Myocyte (in vitro differentiated cells): ENCODE data around the gene AJAP1. TPM values are rescaled to one million over a fixed set of nuclear protein-coding genes. Genes with fewer than 3 reads are reported as not detected.
"Not testable (repeated sequence)": the region's sequence is repeated elsewhere in the genome, so short reads cannot be mapped to it uniquely, and the experiment has no call there.

Source experiments
- DNase-seq: peaks from one replicate; pipeline ENCODE4 v3.0.0-alpha.2; 2012; ENCODE audit warnings: low read depth
- polyA plus RNA-seq: library from polyadenylated mRNA; unstranded; fragments of >200 nt; gene quantifications from one replicate; pipeline ENCODE4 v1.2.1, GENCODE V29; 2012; ENCODE audit warnings: missing spikeins
- total RNA-seq: library from RNA; depleted of rRNA; stranded (reverse); fragments of >200 nt; gene quantifications from 2 replicates; pipeline ENCODE4 v1.2.3, GENCODE V29; 2014

Gene AJAP1
- not detected in 2 replicates for total RNA-seq
- not detected for polyA plus RNA-seq

DNA sequence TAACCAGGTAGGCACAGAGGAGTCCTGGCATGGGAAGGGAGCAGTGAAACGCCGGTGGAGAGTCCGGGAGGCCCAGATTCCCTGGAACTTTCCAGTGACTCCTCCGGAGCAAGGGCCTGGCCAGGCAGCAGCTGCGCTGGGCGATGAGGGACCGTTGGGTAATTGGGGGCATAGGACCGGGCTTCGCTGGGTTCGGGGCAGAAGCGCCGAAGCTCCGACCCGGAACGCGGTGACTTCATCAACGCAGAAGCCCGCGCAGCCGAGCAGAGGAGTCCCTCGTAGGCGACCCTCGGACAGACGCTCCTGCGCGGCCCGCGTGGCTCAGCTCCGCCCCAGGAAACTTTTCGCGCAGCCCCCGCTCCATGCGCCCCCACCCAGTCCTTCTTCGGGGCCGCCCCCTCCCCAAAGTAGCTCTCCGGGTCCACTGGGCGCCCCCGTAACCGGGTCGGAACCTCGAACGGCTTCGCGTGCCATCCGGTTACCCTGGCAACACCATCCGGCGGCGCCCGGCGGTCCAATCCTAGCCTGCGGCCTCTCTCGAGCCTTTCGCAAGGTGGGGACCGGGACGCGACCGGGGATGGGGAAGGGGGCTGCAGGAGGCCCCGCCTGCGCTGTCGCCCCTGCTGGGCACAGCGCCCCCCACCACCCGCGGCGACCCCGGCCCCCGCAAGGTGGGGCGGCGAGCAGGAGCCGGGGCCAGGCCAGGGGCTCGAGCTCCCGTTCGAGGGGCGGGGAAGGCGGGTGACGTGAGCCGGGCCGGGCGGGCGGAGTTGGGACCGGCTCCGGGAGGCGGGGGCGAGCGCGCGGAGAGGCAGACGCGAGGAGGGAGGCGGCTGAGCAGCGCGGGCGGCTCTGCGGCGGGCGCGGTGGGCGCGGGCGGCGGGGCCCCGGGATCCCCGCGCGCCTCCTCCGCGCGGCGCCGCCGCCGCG lies at the start of gene AJAP1:
Gene AJAP1, plus strand, starts transcription at position 814 of the 930 bp plus-strand sequence. CDS start 817 bp downstream, outside the sequence.
- DNase-seq = no peak

DNA sequence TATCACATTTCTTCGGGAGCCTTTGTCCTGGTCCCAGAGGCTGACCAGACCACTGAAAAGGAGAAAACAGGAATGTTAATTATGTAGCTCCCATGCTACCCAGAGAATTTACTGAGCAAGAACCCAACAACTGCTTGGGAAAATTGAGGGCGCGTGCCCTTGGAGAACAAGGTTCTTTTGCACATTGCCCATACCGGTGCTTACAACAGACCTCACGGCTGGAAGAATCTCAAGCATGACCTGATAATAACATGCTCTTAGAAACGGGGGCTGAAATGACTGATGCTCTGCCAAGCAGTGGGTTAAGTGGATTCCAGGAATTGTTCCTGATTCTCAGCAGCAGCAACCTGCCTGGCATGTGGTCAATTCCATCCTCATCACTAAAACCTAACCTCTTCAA lies 49.3 kb upstream of the AJAP1 start:
- DNase-seq = no peak

- no peak for DNase-seq
Measured at GRCh38 chr1:4611563-4612341, 42.7 kb upstream of the AJAP1 start.

DNA sequence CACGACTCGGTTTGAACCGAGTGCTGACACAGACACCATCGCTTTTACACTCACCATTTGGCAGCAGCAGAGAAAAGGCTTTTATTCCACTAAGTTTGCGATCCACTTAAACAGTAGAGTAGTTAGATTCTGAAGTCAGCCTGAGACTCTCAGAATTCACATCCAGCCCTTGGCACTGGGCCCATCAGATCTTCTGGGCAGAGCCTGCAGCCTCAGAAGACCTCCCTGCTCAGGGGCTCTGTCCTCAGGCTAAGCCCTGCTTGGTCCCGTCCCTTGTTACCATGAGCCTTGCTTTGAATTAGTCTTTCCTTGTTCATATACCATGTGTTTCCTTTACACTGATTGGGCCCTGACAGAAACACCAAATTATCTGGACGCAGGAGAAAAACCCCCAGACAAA lies 41.4 kb upstream of the AJAP1 start:
- no peak for DNase-seq

DNA sequence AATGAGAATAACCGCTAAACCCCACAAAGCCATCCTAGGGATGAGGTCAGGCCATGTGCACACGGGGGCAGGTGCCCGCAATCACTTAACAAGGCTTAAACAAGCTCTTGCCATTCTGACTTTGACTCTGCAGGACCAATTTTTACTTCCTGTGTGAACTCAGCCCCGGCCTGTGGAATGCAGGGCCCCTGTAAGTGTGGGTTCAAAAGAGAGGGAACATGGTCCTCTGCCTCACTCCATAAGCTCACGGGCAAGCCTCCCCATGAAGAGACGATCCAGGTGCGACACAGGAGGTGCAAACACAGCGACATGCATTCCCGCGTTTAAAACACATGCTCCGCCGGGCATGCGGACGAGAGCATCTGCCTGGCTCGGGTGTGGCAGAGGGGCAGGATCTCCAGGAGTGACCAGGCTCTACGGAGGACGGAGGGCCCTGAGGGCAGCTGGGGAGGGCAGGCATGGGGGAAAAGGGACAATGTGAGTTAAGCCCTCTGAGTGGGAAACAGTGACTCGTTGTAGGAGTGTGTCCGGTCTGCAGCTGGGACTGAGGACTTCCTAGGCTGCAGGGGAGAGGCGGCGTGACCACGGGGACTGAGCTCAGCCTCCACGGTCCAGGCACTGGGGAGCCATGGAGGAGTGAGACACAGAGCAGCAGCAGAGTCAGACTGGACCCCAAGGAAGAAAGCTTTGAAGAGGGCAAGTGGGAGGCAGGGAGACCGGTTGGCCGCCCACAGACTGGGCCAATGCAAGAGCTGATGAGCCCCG lies 40.6 kb upstream of the AJAP1 start:
- no peak for DNase-seq

DNA sequence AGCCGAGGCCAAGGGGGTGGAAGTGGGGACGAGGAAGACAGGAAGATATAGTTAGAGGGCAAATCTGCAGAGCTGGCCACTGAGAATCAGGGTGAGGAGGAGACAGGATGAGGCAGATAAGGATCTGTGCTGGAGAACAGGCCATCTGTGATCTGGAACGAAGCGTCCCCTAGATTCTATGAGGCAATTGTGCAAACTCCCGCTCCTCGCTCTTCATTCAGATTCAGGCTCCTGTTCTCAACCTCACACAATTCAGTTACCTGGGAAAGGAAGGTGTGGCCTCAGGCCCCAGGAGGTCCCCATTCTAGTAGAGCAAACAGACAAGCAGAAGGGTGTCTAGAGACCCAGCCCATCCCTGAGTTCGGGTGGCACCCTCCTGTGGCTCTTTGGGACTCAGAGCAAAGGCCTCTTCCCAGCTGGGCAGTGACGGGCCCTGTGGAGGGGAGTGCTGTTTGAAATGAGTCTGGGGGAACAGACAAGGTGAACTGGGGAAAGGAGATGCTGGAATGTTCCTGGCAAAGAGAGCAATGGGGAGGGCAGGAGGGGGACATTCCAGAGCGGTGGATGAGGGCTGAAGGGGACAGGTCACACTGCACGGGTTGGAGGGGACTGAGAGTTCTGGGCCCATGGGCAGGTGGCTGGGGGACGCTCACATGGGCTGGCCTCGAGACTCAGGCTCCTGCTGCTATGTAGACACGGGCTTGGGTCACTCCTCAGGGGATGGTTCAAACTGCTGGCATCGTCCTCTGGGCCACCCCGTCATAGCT lies 39.9 kb upstream of the AJAP1 start:
- no peak for DNase-seq

DNA sequence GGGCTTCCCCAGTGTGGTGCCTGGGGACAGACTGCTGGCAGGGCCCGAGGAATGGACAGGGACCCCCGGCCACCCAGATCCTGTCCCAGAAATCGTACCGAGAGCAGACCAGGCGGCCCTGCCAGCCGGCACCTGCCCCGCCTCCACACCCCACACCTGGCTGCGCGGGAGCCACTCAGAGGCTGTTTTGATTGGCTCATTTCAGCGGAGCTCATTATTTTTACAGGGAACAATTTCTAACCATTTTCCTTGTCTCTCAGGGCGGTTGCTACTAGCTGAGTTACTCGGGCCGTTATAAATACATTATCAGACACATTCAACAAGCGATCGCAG lies 39.3 kb upstream of the AJAP1 start:
- DNase-seq = no peak

DNA sequence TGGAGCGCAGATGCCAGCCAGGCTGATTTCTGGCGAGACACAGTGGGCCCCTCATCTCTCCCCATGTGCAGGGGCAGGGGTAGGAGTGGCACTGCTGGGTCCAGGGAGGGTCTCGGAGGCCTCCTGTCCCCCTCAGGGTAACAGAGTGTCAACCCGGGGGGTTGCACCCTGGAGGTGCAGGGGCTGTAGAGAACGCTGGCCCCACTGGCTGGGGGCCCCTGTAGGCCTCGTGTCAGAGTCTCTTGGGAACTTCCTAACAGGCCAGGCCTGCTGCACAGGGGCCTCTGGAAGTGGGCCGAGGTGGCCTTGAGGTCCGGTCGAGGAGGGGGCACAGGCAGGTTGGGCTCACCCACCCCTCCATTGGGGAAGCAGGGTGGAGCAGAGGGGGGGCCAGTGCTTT lies 38.9 kb upstream of the AJAP1 start:
- DNase-seq = no peak

GRCh38 chr1:4616831-4617465 lies 37.5 kb upstream of the AJAP1 start:
- DNase-seq = no peak

DNA sequence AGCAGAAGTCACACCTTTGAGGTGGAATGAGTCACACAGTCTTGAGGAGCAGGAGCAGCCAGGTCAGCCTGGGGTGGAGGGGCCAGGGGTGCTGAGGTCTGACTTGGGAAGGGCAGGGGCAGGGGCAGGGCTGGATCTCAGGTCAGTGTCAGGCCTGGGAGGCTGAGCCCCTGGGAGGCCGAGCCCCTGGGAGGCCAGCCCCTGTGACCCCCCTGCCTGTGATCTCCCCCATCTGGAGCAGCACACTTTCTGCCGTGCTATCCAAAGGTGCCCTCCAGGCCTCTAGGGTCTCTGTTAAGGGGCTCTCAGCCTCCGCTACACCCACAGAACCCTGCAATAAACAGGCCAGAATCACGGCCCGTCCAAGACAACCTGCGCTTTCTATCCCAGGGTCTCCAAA lies 36.9 kb upstream of the AJAP1 start:
- DNase-seq = no peak

DNA sequence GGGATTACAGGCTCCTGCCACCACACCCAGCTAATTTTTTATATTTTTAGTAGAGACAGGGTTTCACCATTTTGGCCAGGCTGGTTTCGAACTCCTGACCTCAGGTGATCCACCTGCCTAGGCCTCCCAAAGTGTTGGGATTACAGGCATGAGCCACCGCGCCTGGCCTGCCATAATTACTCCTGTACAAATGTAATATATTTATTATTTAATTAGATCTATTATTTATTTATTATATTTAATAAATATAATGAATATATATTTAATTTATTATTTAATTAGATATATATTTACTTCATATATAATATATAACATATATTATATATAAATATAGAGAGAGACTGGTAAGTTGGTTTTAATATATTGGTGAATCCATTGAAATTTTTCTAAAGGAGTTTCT lies 35.6 kb upstream of the AJAP1 start:
- not testable (repeated sequence) for DNase-seq

DNA sequence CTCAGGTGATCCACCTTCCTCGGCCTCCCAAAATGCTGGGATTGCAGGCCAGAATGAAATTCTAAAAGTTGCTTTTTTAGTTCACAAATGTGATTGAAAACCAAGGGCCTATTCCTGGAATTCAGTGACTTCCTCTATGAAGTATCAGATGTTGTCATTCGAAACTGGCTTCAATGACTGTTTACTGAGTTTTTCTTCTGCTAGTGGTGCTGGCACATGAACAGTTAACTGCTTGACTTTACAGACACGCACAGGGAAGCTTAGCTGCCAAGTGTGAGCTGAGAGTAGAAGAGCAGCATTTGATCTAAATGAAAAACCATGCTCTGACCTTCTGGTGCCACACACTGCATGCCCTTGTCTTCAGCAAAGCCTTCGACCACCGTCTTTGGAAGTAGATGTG lies 32.8 kb upstream of the AJAP1 start:
- DNase-seq = no peak

DNA sequence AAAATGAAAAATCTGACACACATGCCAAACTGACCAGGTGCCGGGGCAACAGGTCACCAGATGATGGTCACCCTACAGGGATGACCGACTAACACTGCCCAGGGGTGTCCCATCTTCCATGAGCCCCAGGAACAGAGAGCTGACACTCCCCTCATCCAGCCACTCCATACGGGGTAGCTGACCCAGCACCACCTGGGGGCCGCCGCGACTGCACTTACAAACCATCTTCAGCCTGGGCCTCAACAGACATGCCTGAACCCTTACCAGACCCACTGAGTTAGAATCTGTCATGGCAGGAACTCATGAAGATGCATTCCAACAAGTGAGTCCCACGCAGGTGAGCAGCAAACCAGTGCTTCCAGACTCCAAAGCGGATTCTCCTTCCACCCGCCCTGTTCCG lies 31.6 kb upstream of the AJAP1 start:
- DNase-seq = no peak

DNA sequence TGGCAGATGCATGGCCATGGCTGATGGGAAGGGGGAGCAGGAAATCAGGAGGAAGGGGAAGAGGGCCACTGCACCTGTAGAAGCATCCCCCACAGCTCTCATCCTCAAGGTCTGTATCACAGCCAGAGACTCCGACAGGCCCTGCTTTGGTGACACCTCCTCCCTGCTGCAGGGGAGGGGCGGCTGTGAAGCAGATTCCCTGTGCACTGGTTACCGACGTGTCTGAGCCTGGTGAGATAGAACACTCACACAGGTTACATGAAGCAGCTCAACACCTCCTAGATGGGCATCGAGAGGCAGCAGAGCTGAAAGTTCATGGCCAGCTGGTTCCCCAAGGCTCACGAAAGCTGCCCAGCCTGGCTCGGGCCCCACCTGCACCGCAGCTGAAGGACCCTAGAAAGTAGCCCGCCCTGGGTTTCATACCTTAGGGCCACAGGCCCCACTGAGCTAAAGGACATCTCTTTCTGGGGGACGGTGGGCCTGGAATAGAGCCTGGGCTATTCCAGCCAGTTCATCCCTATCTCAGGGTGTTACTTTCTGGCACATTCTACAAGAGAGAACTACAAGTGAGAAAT lies 30.2 kb upstream of the AJAP1 start:
- DNase-seq = no peak

DNA sequence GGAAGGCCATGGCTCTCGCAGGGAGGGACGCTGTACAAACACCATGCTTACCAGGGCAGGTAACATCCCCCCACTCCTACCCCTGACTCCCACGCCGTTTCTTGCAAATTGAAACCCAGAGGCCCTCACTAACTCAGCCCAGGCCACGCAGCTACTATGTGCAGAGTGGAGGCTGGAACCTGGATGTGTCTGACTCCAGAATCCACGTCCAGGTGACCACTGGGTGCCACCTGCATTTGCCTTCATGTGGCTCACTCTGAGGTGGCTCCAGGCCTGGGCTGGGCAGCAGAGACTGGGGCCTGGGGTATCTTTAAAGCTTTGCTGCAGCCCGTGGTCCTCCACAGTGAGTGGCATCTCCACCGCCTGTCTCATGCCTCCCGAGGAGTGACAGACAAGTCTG lies 29.6 kb upstream of the AJAP1 start:
- DNase-seq = no peak

DNA sequence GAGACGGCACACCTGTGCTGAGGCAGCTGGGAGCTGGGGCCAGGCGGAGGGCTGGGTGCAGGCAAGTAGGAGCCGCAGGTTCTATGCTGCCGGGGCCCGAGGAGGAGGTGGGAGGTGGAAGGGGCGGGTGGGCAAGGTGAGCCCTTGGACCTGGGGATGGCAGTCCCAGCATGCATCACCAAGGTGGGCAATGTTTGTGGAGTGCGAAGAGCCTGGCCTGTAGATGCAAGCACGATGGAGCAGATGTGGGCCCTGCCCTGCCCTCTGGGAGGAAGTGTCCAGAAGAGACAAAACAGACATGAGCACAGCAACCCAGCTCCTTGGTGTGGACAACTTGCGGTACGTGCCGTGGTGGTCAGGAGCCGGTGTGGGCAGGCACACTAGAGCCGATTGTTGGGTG lies 28.3 kb upstream of the AJAP1 start:
- DNase-seq = no peak

- DNase-seq = no peak
Measured at GRCh38 chr1:4626560-4627319, 27.7 kb upstream of the AJAP1 start.

DNA sequence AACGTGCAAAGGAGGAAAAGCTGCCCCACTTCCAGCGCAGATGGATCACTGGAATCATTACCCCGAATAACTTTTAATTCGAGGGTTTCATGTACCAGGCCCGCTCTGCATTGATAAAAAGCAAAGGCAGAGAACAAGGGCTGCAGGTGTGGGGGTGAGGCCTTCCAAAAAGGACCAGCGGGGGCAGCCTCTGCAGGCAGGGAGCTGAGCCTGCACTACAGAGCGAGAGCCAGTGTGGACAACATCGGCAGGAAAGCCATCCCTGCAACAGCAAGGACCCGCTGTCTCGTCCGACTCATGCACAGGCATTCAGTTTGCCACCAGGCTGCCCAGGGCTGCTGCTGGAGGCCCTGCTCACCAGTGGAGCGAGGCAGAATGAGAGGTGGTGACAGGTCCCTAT lies 27.1 kb upstream of the AJAP1 start:
- DNase-seq = no peak

GRCh38 chr1:4628992-4629391 lies 25.4 kb upstream of the AJAP1 start:
- DNase-seq = no peak
